ENCODE results near the gene NELL2.

DNA sequence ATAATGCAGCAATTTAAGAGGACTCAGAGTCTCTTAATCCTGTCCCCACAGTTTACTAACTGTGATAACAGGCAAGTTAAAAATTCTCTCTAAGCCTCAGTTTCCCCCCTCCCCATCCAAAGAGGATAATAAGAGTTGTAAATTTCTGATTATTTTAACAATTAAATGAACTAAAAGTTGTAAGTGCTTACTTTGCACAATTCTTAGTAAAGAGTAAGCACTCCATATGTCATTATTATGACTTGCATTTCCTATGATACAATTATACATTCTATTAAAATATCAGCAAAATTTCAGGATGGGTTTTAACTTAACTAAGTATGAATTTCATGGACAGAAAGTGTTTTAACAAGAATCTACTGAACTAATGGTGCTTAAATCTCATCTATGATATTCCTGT, 80.1 kb downstream of the NELL2 start:
- TF ChIP-seq, protein P1, sequence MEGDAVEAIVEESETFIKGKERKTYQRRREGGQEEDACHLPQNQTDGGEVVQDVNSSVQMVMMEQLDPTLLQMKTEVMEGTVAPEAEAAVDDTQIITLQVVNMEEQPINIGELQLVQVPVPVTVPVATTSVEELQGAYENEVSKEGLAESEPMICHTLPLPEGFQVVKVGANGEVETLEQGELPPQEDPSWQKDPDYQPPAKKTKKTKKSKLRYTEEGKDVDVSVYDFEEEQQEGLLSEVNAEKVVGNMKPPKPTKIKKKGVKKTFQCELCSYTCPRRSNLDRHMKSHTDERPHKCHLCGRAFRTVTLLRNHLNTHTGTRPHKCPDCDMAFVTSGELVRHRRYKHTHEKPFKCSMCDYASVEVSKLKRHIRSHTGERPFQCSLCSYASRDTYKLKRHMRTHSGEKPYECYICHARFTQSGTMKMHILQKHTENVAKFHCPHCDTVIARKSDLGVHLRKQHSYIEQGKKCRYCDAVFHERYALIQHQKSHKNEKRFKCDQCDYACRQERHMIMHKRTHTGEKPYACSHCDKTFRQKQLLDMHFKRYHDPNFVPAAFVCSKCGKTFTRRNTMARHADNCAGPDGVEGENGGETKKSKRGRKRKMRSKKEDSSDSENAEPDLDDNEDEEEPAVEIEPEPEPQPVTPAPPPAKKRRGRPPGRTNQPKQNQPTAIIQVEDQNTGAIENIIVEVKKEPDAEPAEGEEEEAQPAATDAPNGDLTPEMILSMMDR (conservative IDR thresholded peaks at IDR 0.05 in 1 of 2, IDR thresholded peaks at IDR 0.05 in 1 of 2; ENCODE audit: low read depth in 1 of 2, low read length in 2 of 2): no peak
- no peak for TF ChIP-seq EZH2 (IDR thresholded peaks at IDR 0.05; ENCODE audit: low read length, missing control alignments)
